Neutrophil (primary cell): Measurements from ENCODE around the gene HNF1A.

ENCODE experiments used
- H3K27ac ChIP-seq: fragments of 200-600 bp; sonication (generic); 2 replicates; pipeline ENCODE4 v1.5.1; 2016; ENCODE audit warnings: mild to moderate bottlenecking, moderate library complexity
- H3K27me3 ChIP-seq: fragments of 200-600 bp; sonication (generic); 2 replicates; pipeline ENCODE4 v1.6.0; 2016; ENCODE audit warnings: mild to moderate bottlenecking
- H3K36me3 ChIP-seq: fragments of 200-600 bp; sonication (generic); 2 replicates; pipeline ENCODE4 v1.5.1; 2017
- H3K4me1 ChIP-seq, 2 experiments: fragments of 200-600 bp in 1 of 2; sonication (generic) in 1 of 2; 1 replicate in 1 of 2; 2 replicates in 1 of 2; pipeline versions ENCODE4 v1.5.1 to v1.6.1; 2013 to 2016; ENCODE audit warnings: low read depth in 1 of 2, low read length in 1 of 2, mild to moderate bottlenecking in 1 of 2, moderate library complexity in 1 of 2; ENCODE audit not compliant: control insufficient read depth in 1 of 2, insufficient read depth in 1 of 2
- H3K4me3 ChIP-seq, 2 experiments: fragments of 200-600 bp in 1 of 2; sonication (generic) in 1 of 2; 1 replicate in 1 of 2; 2 replicates in 1 of 2; pipeline ENCODE4 v1.5.1; 2013 to 2016; ENCODE audit warnings: low read depth in 1 of 2, low read length in 1 of 2, mild to moderate bottlenecking in 1 of 2, moderate library complexity in 1 of 2
- H3K9me3 ChIP-seq: fragments of 200-600 bp; sonication (generic); 2 replicates; pipeline ENCODE4 v1.5.1; 2016
- TF ChIP-seq, protein P1 (sequence below): fragments of 200-600 bp; sonication (generic); IDR thresholded peaks from 2 replicates; pipeline ENCODE4 v1.5.1; 2016; ENCODE audit warnings: antibody characterized with exemption

The HNF1A gene

DNA sequence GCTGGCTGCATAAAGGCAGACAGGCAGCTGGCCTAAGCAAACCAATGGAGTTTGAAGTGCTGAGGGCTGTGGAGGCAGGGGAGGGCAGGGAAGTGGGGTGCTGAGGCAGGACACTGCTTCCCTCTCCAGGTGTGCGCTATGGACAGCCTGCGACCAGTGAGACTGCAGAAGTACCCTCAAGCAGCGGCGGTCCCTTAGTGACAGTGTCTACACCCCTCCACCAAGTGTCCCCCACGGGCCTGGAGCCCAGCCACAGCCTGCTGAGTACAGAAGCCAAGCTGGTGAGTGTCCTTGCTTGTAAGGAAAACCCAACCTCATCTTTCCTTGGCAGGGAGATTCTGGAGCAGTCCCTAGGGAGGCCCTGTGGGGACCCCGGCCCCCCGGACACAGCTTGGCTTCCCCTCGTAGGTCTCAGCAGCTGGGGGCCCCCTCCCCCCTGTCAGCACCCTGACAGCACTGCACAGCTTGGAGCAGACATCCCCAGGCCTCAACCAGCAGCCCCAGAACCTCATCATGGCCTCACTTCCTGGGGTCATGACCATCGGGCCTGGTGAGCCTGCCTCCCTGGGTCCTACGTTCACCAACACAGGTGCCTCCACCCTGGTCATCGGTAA is 17.9 kb downstream of the HNF1A start:
- H3K9me3 ChIP-seq, result no peaks in the 10 kb centered on the region
- TF ChIP-seq, protein P1, sequence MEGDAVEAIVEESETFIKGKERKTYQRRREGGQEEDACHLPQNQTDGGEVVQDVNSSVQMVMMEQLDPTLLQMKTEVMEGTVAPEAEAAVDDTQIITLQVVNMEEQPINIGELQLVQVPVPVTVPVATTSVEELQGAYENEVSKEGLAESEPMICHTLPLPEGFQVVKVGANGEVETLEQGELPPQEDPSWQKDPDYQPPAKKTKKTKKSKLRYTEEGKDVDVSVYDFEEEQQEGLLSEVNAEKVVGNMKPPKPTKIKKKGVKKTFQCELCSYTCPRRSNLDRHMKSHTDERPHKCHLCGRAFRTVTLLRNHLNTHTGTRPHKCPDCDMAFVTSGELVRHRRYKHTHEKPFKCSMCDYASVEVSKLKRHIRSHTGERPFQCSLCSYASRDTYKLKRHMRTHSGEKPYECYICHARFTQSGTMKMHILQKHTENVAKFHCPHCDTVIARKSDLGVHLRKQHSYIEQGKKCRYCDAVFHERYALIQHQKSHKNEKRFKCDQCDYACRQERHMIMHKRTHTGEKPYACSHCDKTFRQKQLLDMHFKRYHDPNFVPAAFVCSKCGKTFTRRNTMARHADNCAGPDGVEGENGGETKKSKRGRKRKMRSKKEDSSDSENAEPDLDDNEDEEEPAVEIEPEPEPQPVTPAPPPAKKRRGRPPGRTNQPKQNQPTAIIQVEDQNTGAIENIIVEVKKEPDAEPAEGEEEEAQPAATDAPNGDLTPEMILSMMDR, result no peak
- no peak overlapping the region for H3K27ac ChIP-seq
- peaks cover 2% of the 10 kb centered on the region for H3K36me3 ChIP-seq
- no peaks in the 10 kb centered on the region for H3K4me1 ChIP-seq
- H3K4me3 ChIP-seq, result no peak overlapping the region
- no peaks in the 10 kb centered on the region for H3K27me3 ChIP-seq

DNA sequence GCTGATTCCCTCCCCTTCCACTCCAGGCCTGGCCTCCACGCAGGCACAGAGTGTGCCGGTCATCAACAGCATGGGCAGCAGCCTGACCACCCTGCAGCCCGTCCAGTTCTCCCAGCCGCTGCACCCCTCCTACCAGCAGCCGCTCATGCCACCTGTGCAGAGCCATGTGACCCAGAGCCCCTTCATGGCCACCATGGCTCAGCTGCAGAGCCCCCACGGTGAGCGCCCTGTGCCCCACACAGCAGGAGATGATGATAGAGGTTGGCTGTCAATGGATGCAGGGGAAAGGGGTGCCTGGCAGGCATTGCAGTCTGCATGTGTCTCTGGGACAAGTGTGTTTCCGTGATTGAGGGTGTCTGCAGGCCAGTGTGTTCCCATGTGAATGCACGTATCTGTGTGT is 19.1 kb downstream of the HNF1A start:
- TF ChIP-seq, protein P1, result no peak
- H3K27me3 ChIP-seq, result no peaks in the 10 kb centered on the region

DNA sequence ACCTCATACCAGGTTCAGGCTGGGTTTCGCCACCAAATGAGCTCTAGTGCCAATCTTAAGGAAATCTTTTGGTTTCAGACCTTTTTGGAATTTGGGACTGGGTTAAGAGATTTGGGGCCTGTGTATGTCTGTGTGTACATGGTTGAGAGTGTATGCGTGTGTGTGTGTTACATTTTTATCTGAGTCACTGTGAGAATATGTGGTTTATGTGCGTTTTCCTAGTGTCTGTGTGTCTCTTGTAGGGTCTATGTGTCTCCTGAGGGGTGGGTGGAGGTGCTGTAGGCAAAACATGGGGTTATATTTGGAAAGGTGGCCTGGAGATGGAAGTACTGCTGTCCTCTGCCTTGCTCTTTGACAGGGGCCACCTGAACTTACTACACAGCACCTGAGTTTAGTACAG is 20.1 kb downstream of the HNF1A start:
- Histone ChIP-seq H3K4me1 (no peaks in the 10 kb centered on the region), H3K4me3 (no peak overlapping the region), H3K27ac (no peak overlapping the region), H3K9me3 (no peaks in the 10 kb centered on the region), H3K27me3 (no peaks in the 10 kb centered on the region), H3K36me3 (peaks cover 13% of the 10 kb centered on the region)
- TF ChIP-seq, protein P1, result no peak

More for the DNA sequence above, 19.1 kb downstream of the HNF1A start:
- Histone ChIP-seq H3K4me1 (no peaks in the 10 kb centered on the region), H3K36me3 (peaks cover 9% of the 10 kb centered on the region), H3K9me3 (no peaks in the 10 kb centered on the region), H3K27ac (no peak overlapping the region), H3K4me3 (no peak overlapping the region)

DNA sequence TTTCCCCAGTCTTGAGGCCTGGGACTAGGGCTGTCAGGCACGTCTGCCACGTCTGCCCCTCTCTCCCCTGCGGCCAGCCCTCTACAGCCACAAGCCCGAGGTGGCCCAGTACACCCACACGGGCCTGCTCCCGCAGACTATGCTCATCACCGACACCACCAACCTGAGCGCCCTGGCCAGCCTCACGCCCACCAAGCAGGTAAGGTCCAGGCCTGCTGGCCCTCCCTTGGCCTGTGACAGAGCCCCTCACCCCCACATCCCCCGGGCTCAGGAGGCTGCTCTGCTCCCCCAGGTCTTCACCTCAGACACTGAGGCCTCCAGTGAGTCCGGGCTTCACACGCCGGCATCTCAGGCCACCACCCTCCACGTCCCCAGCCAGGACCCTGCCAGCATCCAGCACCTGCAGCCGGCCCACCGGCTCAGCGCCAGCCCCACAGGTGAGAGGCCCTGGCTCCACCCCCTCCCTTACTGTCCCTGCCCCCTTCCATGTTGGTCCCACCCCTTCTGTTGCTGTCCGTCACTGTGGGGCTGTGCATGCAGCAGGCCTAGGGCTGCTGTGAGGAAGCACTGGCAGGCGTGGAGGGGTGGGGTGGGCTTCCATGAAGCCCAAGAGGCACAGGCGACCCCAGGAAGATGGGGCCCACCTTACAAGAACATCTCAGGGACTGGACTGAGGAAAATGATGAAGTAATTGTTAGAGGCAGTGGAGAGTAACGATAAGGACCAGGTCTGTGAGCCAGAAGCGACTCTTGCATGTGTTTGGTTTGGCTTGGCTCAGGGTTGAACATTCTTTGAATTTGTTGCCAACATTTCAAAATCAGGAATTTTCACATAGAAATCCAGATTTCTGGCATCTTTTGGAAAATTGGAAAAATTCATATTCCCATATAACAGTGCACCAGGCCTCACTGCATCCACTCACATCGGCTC is 21.1 kb downstream of the HNF1A start:
- Histone ChIP-seq H3K27me3 (no peaks in the 10 kb centered on the region), H3K4me3 (no peak overlapping the region), H3K27ac (no peak overlapping the region), H3K9me3 (no peaks in the 10 kb centered on the region), H3K4me1 (no peaks in the 10 kb centered on the region), H3K36me3 (peaks cover 24% of the 10 kb centered on the region)
- TF ChIP-seq, protein P1, result no peak

DNA sequence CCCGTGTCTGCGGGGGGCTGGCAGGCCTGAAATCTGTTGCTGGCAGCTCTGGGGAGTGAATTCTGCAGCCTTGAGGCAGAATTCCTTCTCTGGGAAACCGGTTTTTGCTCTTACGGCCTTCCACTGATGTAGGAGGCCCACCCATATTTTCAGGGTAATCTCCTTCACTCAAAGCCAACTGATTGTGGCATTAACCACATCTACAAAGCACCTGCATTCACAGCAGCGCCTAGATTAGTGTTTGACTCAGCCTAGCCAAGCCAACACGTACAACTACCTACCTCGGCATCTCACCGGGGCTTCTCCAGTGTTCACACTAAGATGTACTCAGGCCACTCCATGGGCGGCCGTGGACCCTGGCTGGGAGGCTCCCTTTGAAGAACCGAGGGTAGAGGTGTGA is 22.2 kb downstream of the HNF1A start:
- H3K27ac ChIP-seq, result no peak overlapping the region
- TF ChIP-seq, protein P1, result no peak
- no peaks in the 10 kb centered on the region for H3K9me3 ChIP-seq
- H3K27me3 ChIP-seq, result no peaks in the 10 kb centered on the region
- no peaks in the 10 kb centered on the region for H3K4me1 ChIP-seq
- H3K4me3 ChIP-seq, result no peak overlapping the region
- H3K36me3 ChIP-seq, result peaks cover 27% of the 10 kb centered on the region
